GM19351 (cell line): Measurements from ENCODE around the gene PDK4.
"Not testable (repeated sequence)": the region's sequence is repeated elsewhere in the genome, so short reads cannot be mapped to it uniquely, and the experiment has no call there.

Experiments
- ATAC-seq: cut with Tn5 transposase; IDR thresholded peaks from one replicate; pipeline ENCODE4 v1.9.1; 2021; ENCODE audit warnings: mild to moderate bottlenecking, moderate library complexity; ENCODE audit not compliant: unreplicated experiment

PDK4 gene

DNA sequence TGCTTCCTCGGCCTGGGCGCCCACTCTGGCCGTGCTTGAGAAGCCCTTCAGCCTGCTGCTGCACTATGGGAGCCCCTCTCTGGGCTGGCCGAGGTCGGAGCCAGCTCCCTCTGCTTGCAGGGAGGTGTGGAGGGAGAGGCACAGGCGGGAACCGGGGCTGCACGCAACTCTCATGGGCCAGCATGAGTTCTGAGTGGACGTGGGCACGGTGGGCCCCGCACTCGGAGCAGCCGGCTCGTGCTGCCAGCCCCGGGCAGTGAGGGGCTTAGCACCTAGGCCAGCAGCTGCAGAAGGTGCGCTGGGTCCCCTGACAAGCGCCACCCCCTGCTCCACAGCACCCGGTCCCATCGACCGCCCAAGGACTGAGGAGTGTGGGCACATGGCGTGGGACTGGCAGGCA, 9.0 kb upstream of the PDK4 start:
- no peak for ATAC-seq

DNA sequence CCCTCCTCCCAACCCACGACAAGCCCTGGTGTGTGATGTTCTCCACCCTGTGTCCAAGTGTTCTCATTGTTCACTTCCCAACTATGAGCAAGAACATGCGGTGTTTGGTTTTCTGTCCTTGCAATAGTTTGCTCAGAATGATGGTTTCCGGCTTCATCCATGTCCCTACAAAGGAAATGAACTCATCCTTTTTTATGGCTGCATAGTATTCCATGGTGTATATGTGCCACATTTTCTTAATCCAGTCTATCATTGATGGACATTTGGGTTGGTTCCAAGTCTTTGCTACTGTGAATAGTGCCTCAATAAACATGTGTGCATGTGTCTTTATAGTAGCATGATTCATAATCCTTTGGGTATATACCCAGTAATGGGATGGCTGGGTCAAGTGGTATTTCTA, 8.5 kb upstream of the PDK4 start:
- not testable (repeated sequence) for ATAC-seq

DNA sequence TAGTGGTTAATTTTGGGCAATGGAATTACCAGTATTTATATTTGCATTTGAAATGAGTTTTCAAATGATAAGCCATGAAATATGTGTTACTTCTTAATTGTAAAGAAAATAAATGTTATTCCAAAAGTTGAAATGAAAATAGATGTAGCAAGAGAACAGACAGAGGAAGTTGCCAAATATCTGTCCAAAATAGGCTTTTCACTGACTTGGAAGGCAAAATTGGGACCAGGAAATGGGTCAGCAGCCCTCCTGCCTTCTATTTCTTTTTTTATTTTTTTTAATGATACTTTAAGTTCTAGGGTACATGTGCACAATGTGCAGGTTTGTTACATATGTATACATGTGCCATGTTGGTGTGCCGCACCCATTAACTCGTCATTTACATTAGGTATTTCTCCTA, 8.1 kb upstream of the PDK4 start:
- not testable (repeated sequence) for ATAC-seq

DNA sequence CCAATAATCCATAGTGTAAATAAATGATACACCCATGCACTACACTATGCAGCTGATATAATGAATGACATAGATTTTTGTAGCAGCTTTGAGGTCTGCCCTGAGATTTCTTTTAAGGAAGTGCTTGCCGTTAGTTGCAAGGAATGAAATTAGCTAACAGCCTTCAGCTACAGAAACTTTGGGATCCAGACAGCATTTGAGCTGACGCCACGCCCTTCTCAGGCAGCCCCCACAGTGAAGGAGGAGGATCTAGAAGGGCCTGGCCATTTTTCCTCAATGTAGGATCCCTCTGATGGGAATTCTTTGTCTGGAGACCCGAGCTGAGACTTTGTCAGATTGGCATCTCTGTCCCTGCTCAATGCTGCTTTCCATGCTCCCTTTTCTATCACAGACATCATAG, 6.1 kb upstream of the PDK4 start:
- no peak for ATAC-seq

DNA sequence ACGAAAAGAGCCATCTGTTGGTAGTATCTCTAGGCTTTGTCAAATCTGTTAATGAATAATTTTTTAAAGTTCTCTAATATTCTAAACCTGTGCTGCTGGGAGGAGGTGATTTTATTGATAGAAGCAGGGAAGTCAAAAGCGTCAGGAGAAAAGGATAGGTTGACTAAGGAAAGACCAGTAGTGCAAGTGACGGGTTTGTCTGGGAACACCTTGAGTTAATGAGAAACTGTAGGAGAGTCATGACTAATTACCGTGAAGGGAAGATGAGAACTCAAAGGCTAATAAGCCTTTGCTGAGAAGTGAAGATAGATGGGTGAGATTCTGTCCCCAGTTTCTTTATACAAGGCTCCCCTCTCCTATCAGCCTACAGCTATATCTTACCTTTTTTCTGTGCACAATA, 5.0 kb upstream of the PDK4 start:
- no peak for ATAC-seq

DNA sequence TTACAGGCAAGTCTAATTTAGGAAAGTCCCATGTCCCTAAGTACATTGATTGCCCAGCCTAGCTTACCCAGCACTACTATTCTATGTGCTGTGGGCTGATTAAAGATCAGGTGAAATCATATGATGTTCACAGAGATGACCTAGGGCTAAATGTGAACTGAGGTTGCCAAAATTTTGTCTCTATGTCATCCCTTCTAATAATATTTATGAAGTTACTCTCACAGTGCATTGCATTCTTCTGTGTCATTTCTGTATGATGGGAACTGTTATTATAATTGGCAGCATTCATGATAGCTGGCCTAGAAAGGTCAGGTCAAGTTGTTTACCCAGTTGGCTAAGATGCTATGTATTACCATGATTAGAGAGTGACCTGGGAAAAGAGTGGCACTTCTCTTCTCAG, 2.8 kb upstream of the PDK4 start:
- no peak for ATAC-seq

DNA sequence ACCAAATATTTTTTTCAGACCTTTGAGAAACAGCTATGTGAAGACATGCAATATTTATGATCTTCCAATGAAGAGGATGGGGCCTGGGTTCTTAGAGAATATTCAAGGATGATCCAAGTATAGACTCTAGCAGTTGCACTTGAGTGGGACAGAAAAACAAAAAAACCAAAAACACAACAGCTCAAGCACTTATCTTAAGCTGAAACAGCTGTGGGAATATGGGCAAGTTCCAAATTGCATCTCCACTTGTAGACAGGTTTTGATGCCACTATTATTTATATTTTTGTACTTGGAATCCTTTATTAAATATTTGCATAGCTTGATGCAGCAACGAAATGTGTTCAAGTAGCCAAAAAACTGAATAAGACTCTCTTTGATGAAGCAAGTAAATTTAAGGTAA, 2.2 kb upstream of the PDK4 start:
- ATAC-seq: no peak

DNA sequence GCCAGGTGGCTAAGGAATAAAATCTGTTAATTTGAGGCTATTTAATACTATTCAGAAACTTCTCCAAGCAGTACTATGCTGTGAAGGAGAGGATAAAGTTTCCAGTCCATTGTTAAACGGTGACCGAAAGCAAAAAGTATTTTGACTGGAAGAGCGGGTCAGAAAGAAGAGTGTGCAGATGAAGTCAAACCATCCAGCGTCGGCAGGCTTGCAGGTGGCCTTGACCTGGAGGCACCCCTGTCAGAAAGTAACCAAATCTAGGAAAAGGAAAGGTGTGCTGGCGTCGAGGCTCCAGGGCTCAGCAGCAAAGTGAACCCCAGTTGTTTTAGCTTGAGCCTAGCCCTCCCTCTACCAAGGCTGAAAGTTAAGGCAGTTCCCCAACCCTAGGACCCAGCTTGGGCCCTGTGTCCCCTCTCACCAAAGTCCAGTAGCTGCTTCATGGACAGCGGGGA, 544 bp downstream of the PDK4 start:
- no peak for ATAC-seq

DNA sequence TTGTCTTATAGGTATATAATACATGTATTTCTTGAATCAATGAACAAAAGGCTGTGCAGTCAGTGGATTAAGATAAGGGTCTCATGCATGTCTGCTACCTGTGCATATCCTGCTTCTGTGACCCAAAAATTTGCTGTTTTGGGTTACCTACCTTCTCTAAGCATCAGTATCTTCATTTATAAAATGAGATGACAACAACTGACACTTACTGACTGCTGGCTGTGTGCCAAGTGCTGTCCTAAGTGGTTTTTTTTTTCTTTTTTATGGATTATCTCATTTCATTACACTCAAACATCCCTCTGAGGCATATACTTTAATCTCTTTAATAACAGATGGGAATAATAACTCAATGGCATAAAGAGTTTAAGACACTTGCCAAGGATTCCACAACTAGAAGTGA, 2.1 kb downstream of the PDK4 start:
- ATAC-seq: no peak

DNA sequence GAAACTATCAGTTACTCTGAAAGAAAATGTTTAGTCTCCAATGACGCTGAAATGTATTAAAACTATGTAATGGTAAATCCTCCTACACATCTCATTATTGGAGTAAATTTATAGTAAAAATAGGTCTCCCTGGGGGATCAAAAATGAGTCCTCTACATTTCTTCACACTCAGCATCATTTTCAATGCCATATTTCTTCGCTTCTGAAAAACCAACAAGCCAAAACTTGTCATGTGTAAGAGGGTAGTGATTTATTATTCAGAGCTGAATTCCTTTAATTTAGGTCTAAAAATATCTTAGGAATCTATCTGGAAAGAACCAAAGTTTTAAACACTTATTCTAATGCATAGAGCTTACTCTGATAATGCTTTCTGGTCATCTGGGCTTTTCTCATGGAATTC, 3.0 kb downstream of the PDK4 start:
- ATAC-seq: no peak

DNA sequence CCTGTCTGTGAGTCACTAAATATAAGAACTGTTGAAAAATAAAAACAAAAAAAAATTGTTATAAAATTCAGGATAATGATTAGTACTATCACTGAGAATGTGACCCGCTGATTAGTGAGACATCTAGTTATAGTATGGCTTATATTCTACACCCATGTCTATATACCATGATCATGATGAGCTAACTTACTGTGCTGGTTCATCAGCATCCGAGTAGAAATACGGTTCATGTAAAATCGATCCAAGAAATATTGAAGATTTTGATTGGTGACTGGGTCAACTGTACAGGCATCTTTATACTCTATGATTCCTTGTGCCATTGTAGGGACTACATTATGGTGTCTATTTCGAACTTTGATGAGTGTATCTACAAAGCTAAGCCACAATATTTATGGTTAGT, 3.7 kb downstream of the PDK4 start:
- no peak for ATAC-seq

DNA sequence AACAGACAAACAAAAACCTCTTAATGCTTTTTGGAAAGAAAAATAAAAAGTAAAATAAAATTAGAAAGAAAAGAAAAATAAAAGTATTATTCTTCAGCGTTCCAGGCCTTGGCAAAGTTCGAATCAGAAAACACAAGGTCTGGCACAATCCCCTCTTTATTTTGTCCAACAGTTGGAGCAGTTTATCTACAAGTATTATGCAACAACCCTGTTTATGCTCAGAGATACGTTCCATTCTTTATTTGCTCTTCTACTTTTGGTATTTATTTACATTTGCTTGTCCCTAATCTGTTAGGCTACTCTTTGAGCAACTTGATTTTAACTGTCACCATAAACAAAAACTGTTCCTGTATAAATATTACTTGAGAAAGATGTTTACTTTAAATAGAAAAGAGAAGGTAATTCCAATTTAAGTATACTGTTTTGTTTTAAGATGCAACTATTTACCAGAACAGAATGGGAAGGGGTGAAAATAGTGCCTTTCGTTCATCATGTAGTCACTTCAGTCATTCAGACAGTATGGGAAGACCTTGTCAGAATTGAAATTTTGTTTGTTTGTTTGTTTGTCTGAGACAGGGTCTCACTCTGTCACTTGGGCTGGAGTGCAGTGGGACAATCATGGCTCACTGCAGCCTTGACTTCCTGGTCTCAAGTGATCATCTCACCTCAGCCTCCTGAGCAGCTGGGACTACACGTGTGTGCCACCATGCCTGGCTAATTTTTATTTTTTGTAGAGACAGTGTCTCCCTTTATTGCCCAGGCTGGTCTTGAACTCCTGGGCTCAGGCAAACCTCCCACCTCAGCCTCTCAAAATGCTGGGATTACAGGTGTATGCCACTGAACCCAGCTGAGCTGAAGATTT, 5.7 kb downstream of the PDK4 start:
- no peak for ATAC-seq

DNA sequence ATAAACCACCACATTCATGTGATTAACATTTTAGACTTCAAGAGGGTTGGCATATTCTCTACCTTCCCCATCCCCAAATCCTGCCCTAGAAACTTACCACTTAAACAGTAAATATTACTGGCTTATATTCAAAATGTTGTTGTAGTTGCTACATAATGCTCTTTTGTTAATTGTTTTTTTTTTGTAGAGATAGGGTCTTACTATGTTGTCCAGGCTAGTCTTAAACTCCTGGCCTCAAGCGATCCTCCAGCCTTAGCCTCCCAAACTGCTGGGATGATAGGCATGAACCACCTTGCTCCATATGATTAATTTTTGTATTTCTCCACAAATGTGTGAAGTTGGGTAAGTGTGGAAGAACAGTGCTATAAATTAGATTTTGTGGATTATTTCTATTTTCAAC, 6.5 kb downstream of the PDK4 start:
- ATAC-seq: no peak

DNA sequence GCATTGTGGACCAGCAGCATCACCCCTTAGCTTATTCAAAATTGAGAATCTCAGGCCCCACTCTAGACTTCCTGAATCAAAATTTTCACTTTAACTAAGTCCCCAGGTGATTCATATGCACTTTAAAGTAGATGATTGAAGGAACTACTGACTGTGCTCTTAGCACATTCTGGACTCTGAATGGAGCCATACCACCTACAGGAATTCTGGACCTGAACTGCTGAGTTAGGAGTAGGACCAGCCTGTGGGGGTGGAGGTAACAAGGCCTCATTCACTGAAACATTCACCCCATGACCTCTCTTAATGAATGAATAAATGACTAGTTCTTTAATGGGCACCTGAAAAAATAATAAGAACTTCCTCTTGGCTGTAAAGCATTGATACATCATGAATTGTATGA, 7.3 kb downstream of the PDK4 start:
- no peak for ATAC-seq

DNA sequence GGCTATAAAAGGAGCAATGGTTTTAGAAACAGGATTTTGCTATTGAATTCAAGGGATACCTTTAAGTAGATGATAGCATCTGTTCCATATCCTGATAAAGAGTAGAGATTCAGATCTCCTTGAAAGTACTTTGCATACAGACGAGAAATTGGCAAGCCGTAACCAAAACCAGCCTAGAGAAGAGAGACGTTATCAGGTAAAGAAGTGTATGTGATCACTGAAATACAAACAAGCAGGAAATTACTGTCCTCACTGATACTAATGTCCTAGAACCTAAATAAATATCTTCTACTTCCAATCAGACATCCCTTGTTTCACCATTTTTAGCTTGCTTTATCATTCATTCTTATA, 9.4 kb downstream of the PDK4 start:
- ATAC-seq: no peak

DNA sequence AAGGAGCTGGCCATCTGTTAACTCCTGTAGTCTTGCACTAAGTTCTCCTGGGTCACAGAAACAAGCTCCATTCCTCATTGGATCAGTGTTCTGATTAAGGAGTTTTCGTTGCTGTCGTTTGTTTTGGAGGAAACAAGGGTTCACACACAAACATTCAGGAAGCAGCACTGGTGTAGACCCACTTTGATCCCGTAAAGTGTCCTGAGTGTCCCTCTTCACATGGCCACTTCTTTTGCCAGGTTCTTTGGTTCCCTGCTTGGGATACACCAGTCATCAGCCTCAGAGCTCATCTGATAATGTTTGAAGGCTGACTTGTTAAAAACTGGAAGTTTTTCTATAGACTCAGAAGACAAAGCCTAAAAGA, 10.9 kb downstream of the PDK4 start:
- no peak for ATAC-seq

DNA sequence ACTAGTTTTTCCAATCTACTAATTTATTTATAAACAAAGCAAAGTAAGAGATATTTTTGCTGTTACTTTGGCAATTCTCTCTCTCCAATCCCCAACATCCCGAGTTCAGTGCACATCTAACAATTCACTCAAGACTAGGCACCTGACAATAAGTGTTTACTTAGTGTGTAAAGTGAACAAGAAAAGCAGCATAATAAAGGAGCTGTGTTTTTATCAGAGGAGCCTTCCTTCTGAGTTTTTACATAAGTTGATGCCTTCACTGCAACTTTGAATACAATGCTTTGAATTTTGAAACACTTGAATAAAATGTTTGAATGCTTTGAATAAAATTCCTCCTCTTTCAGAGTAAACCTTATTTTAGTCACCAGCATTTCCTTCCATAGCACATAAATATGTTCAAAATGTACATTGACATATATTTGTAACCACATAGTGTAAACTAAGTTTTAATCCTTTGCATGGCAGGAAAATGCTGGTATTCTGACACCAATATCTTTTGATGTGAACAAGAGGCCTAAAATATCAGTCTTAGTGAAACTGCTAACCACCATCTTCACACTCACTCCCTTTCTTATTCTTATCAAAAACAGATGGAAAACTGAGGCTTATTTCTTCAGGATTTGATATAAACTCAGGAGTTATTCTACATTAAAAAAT, 11.4 kb downstream of the PDK4 start:
- no peak for ATAC-seq

DNA sequence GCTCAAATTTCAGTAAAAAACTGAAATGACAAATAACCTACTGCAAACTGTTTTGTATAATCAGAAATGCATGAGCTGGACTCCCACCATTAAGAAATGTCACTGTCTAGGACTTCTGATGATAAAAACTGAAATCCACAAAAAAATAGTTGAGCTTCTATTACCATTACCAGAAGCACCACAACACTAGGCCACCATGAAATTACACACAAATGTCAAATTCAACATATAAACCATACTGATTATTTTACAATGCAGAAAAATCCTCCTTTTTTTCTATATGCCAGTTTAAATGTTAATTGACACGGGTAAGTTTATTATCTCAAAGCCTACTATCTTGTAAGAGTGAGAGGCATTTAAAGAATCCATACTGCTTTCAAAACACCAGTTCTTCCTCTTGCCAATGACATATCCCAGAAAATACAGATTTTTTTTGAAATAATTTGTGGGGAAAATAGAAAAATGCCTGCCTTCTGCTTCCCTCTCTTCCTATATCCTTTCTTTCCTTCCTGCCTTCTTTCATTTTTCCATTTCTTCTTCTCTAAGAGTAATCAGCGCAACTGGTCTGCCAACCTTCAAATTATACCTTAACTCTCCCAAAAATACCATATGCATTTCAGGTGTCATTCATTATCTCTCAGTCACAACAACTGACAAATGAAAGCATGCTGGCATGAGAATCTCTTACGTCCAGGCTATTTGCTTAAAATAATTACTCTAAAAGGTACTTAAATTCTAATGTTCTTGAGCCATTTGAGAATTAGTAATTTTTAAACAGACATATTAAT, 12.3 kb downstream of the PDK4 start:
- no peak for ATAC-seq

DNA sequence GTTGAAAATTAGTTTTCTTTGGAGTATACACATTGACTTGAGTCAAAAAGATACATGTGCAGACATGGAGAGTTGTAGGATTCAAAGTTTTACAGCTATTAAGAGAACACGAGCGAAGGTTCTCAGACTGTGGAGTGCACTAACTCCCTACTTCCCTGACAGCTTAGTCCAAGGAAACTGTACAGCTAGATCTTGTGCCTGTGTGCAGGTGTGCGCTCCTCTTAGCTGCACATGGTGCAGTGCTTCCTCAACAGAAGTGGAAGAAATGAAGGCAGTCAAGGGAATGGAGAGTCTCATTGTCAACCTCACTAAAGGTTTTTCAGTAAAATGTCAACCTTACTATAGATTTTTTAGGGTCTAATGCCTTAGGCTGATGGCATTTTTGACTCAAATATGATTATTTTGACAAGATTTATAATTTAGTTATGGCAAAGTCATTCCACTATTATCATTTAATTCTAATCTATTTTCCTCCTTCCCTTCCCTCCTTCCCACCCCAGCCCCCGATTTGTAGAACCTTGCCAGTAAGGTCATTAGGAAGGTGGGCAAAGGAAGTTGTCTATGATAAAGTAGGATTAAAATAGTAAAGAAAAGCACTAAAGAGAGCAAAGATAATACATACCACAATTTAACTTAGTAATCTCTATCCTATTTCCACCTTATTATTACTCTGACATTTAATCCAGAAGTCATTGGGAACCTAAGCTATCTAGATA, 13.6 kb downstream of the PDK4 start:
- ATAC-seq: no peak

DNA sequence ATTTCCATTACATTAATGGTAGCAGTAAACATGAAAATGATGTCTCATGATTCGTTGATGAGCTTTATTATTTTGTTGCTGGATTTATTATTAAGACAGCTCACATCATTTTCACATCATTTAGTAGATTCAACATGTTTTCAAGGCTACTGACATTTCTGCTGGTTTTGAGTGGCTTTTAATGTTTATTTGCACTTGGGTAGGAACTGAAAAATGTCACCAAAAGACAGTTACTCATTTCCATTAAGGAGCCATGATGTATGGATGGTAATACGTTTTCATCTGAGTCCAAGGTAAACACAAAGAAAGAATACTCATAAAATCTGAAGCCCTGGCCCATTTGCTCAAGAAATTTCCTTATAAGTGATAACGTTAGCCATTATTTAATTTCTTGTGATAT, 14.8 kb downstream of the PDK4 start:
- ATAC-seq: no peak

DNA sequence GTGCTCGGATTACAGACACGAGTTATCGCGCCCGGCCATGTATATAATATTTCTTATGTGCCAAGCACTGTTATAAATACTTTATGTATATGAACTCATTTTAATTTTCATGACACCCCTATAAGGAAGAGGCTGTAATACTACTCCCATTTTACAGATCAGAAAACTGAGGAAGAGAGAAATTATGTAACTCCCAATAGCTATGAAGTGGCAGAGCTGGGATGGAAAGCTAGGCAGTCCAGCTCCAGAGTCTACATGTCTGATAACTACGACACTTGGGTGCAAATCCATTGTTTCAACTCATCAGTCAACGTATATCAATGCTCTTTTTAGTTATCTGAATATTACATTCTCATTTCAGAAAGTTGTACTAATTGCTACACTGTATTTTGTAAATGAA, 17.0 kb downstream of the PDK4 start:
- no peak for ATAC-seq
